Measurements from ENCODE around the gene GAL3ST3.
A peak's percentile ranks its signal among the peaks of the same experiment; 100 is the strongest.

GAL3ST3 gene

DNA sequence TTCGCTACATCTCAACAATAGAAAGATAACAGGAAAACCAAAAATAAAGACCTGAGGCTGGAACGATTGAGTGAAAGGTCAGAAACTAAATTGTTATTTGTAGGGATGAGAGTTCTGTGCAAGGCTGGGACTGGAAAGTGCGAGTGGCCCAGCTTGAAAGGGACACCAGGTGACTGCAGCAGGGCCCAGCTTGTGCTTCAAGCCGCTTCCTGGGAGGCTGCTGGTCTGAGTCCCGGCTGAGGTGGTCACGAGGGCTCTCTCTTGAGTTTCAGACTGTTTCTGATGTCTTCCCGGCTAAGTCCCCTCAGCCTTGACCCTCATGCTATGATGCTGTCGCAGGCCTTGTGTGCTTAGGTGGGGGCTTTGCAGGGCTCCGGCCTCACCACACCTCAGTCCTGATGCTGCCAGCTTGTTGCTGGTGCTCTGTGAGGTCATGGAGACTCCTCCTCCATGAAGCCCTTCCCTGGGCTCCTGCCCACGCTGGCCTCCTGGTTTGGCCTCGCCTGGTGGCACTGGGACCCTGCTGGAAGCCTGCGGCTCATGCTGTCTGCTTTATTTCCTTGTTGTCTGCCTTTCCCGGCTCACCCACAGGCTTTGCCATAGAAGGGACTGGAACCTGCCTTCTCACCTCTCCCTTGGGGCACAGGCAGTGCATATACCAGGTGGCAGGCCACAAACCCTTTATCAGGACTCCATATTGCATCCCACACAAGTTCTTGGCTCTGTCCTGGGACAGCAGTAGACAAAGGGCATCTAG, 42.6 kb downstream of the GAL3ST3 start:
- no peak for DNase-seq
- ChIA-PET CTCF (no interaction called here), POLR2A (no interaction called here)
- H3K27ac ChIP-seq (ENCODE audit: insufficient read depth in 1 of 2, low read depth in 1 of 2, low read length in 2 of 2, poor library complexity in 1 of 2, severe bottlenecking in 2 of 2): no peak overlapping the region
- no peaks in the 10 kb centered on the region for H3K9me3 ChIP-seq (ENCODE audit: control extremely low read depth in 1 of 5, control insufficient read depth in 4 of 5, insufficient read depth in 2 of 5, low read depth in 1 of 5, low read length in 4 of 5)
- no peak overlapping the region for H3K4me3 ChIP-seq (ENCODE audit: control insufficient read depth in 1 of 7, extremely low read depth in 1 of 7, insufficient read depth in 4 of 7, low read depth in 2 of 7, low read length in 6 of 7)
- H3K27me3 ChIP-seq (replicated peaks in 2 of 5; ENCODE audit: control insufficient read depth in 4 of 5, insufficient read depth in 5 of 5, low read length in 4 of 5): peaks cover 0 to 13% (median 3%) of the 10 kb centered on the region in 5 experiments
- whole genome bisulfite sequencing (ENCODE audit: insufficient coverage): 100% methylated on average over 11 of the region's 13 CpGs
- H3K36me3 ChIP-seq (ENCODE audit: control insufficient read depth in 4 of 4, insufficient read depth in 4 of 4, low read length in 3 of 4): peaks cover 2 to 23% (median 18%) of the 10 kb centered on the region in 4 experiments
- H3K4me1 ChIP-seq (ENCODE audit: control extremely low read depth in 1 of 4, control insufficient read depth in 4 of 4, insufficient read depth in 4 of 4, low read length in 3 of 4): peaks cover 0 to 21% (median 14%) of the 10 kb centered on the region in 4 experiments

GRCh38 chr11:66004186-66004585, 44.8 kb downstream of the GAL3ST3 start:
- 85% methylated on average over 3 of the region's 4 CpGs for WGBS (ENCODE audit: insufficient coverage)
- Histone ChIP-seq H3K27me3 (replicated peaks in 2 of 5; ENCODE audit: control insufficient read depth in 4 of 5, insufficient read depth in 5 of 5, low read length in 4 of 5) (no peaks in the 10 kb centered on the region), H3K27ac (ENCODE audit: insufficient read depth in 1 of 2, low read depth in 1 of 2, low read length in 2 of 2, poor library complexity in 1 of 2, severe bottlenecking in 2 of 2) (no peak overlapping the region), H3K4me1 (ENCODE audit: control extremely low read depth in 1 of 4, control insufficient read depth in 4 of 4, insufficient read depth in 4 of 4, low read length in 3 of 4) (peaks cover 1 to 31% (median 20%) of the 10 kb centered on the region in 4 experiments), H3K4me3 (ENCODE audit: control insufficient read depth in 1 of 7, extremely low read depth in 1 of 7, insufficient read depth in 4 of 7, low read depth in 2 of 7, low read length in 6 of 7) (no peak overlapping the region), H3K36me3 (ENCODE audit: control insufficient read depth in 4 of 4, insufficient read depth in 4 of 4, low read length in 3 of 4) (peaks cover 10 to 36% (median 30%) of the 10 kb centered on the region in 4 experiments), H3K9me3 (ENCODE audit: control extremely low read depth in 1 of 5, control insufficient read depth in 4 of 5, insufficient read depth in 2 of 5, low read depth in 1 of 5, low read length in 4 of 5) (no peaks in the 10 kb centered on the region)
- no peak for DNase-seq
- ChIA-PET POLR2A (no interaction called here), CTCF (interaction anchor here (1.8 kb wide), 1 partner anchor 18 kb away, joined by 5 read pairs; no protein-coding TSS in a partner anchor)

DNA sequence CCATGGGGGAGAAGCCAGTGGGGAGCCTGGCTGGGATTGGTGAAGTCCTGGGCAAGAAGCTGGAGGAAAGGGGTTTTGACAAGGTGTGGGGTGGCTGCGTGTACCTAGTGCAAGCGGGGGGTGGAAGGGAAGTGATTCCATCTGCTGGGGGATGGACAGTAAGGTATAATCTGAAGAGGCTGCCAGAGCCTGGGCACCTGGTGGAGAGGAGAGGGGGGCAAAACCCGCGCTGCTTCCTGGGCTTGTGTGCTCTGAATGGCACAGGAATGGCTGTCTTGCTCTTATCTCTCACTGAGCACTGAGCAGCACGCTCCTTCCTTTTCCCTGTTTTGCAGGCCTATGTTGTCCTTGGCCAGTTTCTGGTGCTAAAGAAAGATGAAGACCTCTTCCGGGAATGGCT, 45.7 kb downstream of the GAL3ST3 start:
- Histone ChIP-seq H3K4me3 (ENCODE audit: control insufficient read depth in 1 of 7, extremely low read depth in 1 of 7, insufficient read depth in 4 of 7, low read depth in 2 of 7, low read length in 6 of 7) (peak overlapping the region in 6 of 7 experiments; percentile 96 to 100 (median 100)), H3K36me3 (ENCODE audit: control insufficient read depth in 4 of 4, insufficient read depth in 4 of 4, low read length in 3 of 4) (peaks cover 16 to 45% (median 35%) of the 10 kb centered on the region in 4 experiments), H3K27ac (ENCODE audit: insufficient read depth in 1 of 2, low read depth in 1 of 2, low read length in 2 of 2, poor library complexity in 1 of 2, severe bottlenecking in 2 of 2) (peak overlapping the region; percentile 74 to 94), H3K4me1 (ENCODE audit: control extremely low read depth in 1 of 4, control insufficient read depth in 4 of 4, insufficient read depth in 4 of 4, low read length in 3 of 4) (peaks cover 1 to 31% (median 19%) of the 10 kb centered on the region in 4 experiments), H3K9me3 (ENCODE audit: control extremely low read depth in 1 of 5, control insufficient read depth in 4 of 5, insufficient read depth in 2 of 5, low read depth in 1 of 5, low read length in 4 of 5) (no peaks in the 10 kb centered on the region), H3K27me3 (replicated peaks in 2 of 5; ENCODE audit: control insufficient read depth in 4 of 5, insufficient read depth in 5 of 5, low read length in 4 of 5) (no peaks in the 10 kb centered on the region)
- WGBS (ENCODE audit: insufficient coverage): 76% methylated on average over 4 of the region's 6 CpGs
- POLR2A ChIA-PET: interaction anchor here (1.0 to 1.3 kb wide), 2 partner anchors 113 to 143 kb away, joined by 3 to 5 read pairs; partner anchors contain the start of genes CCDC85B and MUS81
- DNase-seq: no peak
- CTCF ChIA-PET: interaction anchor here (0.8 to 1.6 kb wide), 3 partner anchors 9 to 19 kb away, joined by 3 to 7 read pairs (median 7); partner anchors contain the start of gene CST6

- ChIA-PET CTCF (interaction anchor here (0.7 to 1.6 kb wide), 6 partner anchors 9 to 65 kb away, joined by 3 to 7 read pairs (median 4); partner anchors contain the start of gene CST6), POLR2A (interaction anchor here (0.5 to 1.3 kb wide), 4 partner anchors 55 to 143 kb away, joined by 3 to 5 read pairs (median 4); partner anchors contain the start of genes CCDC85B and MUS81)
- Histone ChIP-seq H3K9me3 (ENCODE audit: control extremely low read depth in 1 of 5, control insufficient read depth in 4 of 5, insufficient read depth in 2 of 5, low read depth in 1 of 5, low read length in 4 of 5) (no peaks in the 10 kb centered on the region), H3K27me3 (replicated peaks in 2 of 5; ENCODE audit: control insufficient read depth in 4 of 5, insufficient read depth in 5 of 5, low read length in 4 of 5) (no peaks in the 10 kb centered on the region), H3K27ac (ENCODE audit: insufficient read depth in 1 of 2, low read depth in 1 of 2, low read length in 2 of 2, poor library complexity in 1 of 2, severe bottlenecking in 2 of 2) (peak overlapping the region; percentile 74 to 94), H3K36me3 (ENCODE audit: control insufficient read depth in 4 of 4, insufficient read depth in 4 of 4, low read length in 3 of 4) (peaks cover 19 to 50% (median 39%) of the 10 kb centered on the region in 4 experiments), H3K4me1 (ENCODE audit: control extremely low read depth in 1 of 4, control insufficient read depth in 4 of 4, insufficient read depth in 4 of 4, low read length in 3 of 4) (peaks cover 1 to 31% (median 19%) of the 10 kb centered on the region in 4 experiments), H3K4me3 (ENCODE audit: control insufficient read depth in 1 of 7, extremely low read depth in 1 of 7, insufficient read depth in 4 of 7, low read depth in 2 of 7, low read length in 6 of 7) (peak overlapping the region; percentile 94 to 100 (median 99))
- 0% methylated on average over 15 of the region's 40 CpGs for WGBS (ENCODE audit: insufficient coverage)
- no peak for DNase-seq
Observed at GRCh38 chr11:66002648-66003225, 46.2 kb downstream of the GAL3ST3 start.

GRCh38 chr11:66001942-66002647, 46.9 kb downstream of the GAL3ST3 start, which contains the start of the genes BANF1 and EIF1AD:
TSS of gene BANF1 (plus strand) at chr11:66002503. CDS start at chr11:66003251, 748 bp downstream.
TSS of gene EIF1AD (minus strand) at chr11:66002157. CDS start at chr11:66000389, 1,768 bp downstream.
- Histone ChIP-seq H3K27ac (ENCODE audit: insufficient read depth in 1 of 2, low read depth in 1 of 2, low read length in 2 of 2, poor library complexity in 1 of 2, severe bottlenecking in 2 of 2) (peak within 1 kb of the TSS; percentile 74 to 94), H3K9me3 (ENCODE audit: control extremely low read depth in 1 of 5, control insufficient read depth in 4 of 5, insufficient read depth in 2 of 5, low read depth in 1 of 5, low read length in 4 of 5) (no peaks in the 10 kb centered on the region), H3K4me3 (ENCODE audit: control insufficient read depth in 1 of 7, extremely low read depth in 1 of 7, insufficient read depth in 4 of 7, low read depth in 2 of 7, low read length in 6 of 7) (peak within 1 kb of the TSS; percentile 94 to 100 (median 99)), H3K27me3 (replicated peaks in 2 of 5; ENCODE audit: control insufficient read depth in 4 of 5, insufficient read depth in 5 of 5, low read length in 4 of 5) (no peaks in the 10 kb centered on the region), H3K36me3 (ENCODE audit: control insufficient read depth in 4 of 4, insufficient read depth in 4 of 4, low read length in 3 of 4) (peaks cover 21 to 56% (median 45%) of the 10 kb centered on the region in 4 experiments), H3K4me1 (ENCODE audit: control extremely low read depth in 1 of 4, control insufficient read depth in 4 of 4, insufficient read depth in 4 of 4, low read length in 3 of 4) (peaks cover 1 to 27% (median 19%) of the 10 kb centered on the region in 4 experiments)
- WGBS (ENCODE audit: insufficient coverage): under 1% methylated on average over 53 of the region's 55 CpGs
- DNase-seq: peak; percentile 98 to 99 (median 98)
- ChIA-PET POLR2A (interaction anchor here (0.5 to 1.3 kb wide), 4 partner anchors 55 to 142 kb away, joined by 3 to 5 read pairs (median 4); partner anchors contain the start of genes CCDC85B and MUS81), CTCF (interaction anchor here (0.7 to 1.6 kb wide), 6 partner anchors 10 to 65 kb away, joined by 3 to 7 read pairs (median 4); partner anchors contain the start of gene CST6)

DNA sequence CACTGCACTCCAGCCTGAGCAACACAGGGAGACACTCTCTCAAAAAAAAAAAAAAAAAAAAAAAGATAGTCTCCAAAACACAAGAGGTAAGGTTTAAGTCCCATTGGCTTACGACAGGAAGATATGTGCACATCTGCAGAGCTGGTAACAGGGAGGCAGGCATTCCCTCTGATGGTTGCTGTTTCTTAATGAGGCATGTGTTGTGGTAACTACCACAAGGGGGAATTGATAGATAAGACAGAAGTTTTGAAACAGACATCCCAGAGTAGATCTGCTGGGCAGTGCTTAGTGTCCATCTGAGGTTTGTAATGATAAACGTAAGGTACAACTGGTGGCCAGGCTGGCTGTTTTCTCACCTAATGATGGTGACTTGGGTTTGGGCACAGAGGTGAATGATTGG, 51.7 kb downstream of the GAL3ST3 start:
- ChIA-PET CTCF (no interaction called here), POLR2A (no interaction called here)
- peaks cover 19 to 39% (median 30%) of the 10 kb centered on the region in 4 experiments for H3K36me3 ChIP-seq (ENCODE audit: control insufficient read depth in 4 of 4, insufficient read depth in 4 of 4, low read length in 3 of 4)
- H3K27me3 ChIP-seq (replicated peaks in 2 of 5; ENCODE audit: control insufficient read depth in 4 of 5, insufficient read depth in 5 of 5, low read length in 4 of 5): no peaks in the 10 kb centered on the region
- no peak overlapping the region for H3K4me3 ChIP-seq (ENCODE audit: control insufficient read depth in 1 of 7, extremely low read depth in 1 of 7, insufficient read depth in 4 of 7, low read depth in 2 of 7, low read length in 6 of 7)
- H3K9me3 ChIP-seq (ENCODE audit: control extremely low read depth in 1 of 5, control insufficient read depth in 4 of 5, insufficient read depth in 2 of 5, low read depth in 1 of 5, low read length in 4 of 5): no peaks in the 10 kb centered on the region
- no peak overlapping the region for H3K27ac ChIP-seq (ENCODE audit: insufficient read depth in 1 of 2, low read depth in 1 of 2, low read length in 2 of 2, poor library complexity in 1 of 2, severe bottlenecking in 2 of 2)
- DNase-seq: peak in 2 of 3 donors; percentile 40 to 58
- peaks cover 1 to 14% (median 8%) of the 10 kb centered on the region in 4 experiments for H3K4me1 ChIP-seq (ENCODE audit: control extremely low read depth in 1 of 4, control insufficient read depth in 4 of 4, insufficient read depth in 4 of 4, low read length in 3 of 4)
- WGBS (ENCODE audit: insufficient coverage): 86% methylated on average over 2 of the region's 2 CpGs
